SU-DHL-6 (cell line): Measurements from ENCODE around the gene SLC22A9.

Experiments used
- EZH2phosphoT487 ChIP-seq: fragments of 200-600 bp; sonication (generic), shearing (Covaris generic); conservative IDR thresholded peaks from 2 replicates; pipeline ENCODE4 v1.6.1; 2018; ENCODE audit warnings: mild to moderate bottlenecking, antibody characterized with exemption, low read length, moderate library complexity, mixed read lengths
- TF ChIP-seq, protein P1 (sequence below): fragments of 200-600 bp; sonication (generic); IDR thresholded peaks from one replicate; pipeline ENCODE4 v1.5.1; 2017; ENCODE audit warnings: antibody characterized with exemption, mild to moderate bottlenecking, low read length, moderate library complexity; ENCODE audit not compliant: insufficient read depth, poor library complexity, severe bottlenecking

DNA sequence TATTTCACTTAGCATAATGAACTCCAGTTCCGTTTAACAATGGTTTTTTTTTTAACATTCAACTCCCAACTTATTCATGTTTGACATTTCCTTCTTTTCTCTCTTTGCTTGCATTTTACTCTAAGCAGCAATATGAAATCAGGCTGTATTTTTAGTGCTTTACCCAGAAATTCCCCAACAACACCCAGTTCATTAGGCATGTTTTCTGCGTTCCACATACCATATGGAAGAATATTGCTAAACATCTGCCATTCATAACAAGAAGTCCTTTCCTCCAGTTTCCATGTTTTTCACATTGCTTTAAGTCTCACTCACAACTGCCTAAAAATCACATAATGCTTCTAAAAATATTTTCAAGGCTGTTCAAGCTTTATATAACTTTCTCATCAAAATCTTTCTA, 75.5 kb downstream of the SLC22A9 start:
- TF ChIP-seq, protein P1, sequence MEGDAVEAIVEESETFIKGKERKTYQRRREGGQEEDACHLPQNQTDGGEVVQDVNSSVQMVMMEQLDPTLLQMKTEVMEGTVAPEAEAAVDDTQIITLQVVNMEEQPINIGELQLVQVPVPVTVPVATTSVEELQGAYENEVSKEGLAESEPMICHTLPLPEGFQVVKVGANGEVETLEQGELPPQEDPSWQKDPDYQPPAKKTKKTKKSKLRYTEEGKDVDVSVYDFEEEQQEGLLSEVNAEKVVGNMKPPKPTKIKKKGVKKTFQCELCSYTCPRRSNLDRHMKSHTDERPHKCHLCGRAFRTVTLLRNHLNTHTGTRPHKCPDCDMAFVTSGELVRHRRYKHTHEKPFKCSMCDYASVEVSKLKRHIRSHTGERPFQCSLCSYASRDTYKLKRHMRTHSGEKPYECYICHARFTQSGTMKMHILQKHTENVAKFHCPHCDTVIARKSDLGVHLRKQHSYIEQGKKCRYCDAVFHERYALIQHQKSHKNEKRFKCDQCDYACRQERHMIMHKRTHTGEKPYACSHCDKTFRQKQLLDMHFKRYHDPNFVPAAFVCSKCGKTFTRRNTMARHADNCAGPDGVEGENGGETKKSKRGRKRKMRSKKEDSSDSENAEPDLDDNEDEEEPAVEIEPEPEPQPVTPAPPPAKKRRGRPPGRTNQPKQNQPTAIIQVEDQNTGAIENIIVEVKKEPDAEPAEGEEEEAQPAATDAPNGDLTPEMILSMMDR = no peak
- TF ChIP-seq EZH2phosphoT487 = no peak
